DMS114 treated with DMSO at 0.1 percent for 48 hours (cell line): ENCODE results near the gene IRS1.

ENCODE experiments used
- DNase-seq: peaks from one replicate; lab custom pipeline; 2025; ENCODE audit not compliant: unreplicated experiment; lab: John Stamatoyannopoulos, UW

The IRS1 gene

GRCh38 chr2:226758921-226759640 lies 40.5 kb downstream of the IRS1 start:
- DNase-seq = no peak

GRCh38 chr2:226756131-226756530 lies 43.5 kb downstream of the IRS1 start:
- DNase-seq = no peak

GRCh38 chr2:226755631-226756030 lies 44.0 kb downstream of the IRS1 start:
- DNase-seq = no peak

GRCh38 chr2:226754821-226755604 lies 44.6 kb downstream of the IRS1 start:
- no peak for DNase-seq

GRCh38 chr2:226752887-226753286 lies 46.7 kb downstream of the IRS1 start:
- no peak for DNase-seq

- DNase-seq = no peak
Observed at GRCh38 chr2:226747288-226747687, 52.3 kb downstream of the IRS1 start.

GRCh38 chr2:226746196-226746800 lies 53.3 kb downstream of the IRS1 start:
- DNase-seq = no peak

GRCh38 chr2:226743915-226744314 lies 55.7 kb downstream of the IRS1 start:
- no peak for DNase-seq

- no peak for DNase-seq
Observed at GRCh38 chr2:226742347-226742746, 57.3 kb downstream of the IRS1 start.

- no peak for DNase-seq
Observed at GRCh38 chr2:226740039-226740648, 59.5 kb downstream of the IRS1 start.

GRCh38 chr2:226739545-226740030 lies 60.0 kb downstream of the IRS1 start:
- DNase-seq = no peak

GRCh38 chr2:226738821-226739544 lies 60.6 kb downstream of the IRS1 start:
- no peak for DNase-seq

- no peak for DNase-seq
Observed at GRCh38 chr2:226738191-226738820, 61.3 kb downstream of the IRS1 start.

GRCh38 chr2:226736382-226736781 lies 63.2 kb downstream of the IRS1 start:
- DNase-seq = no peak

- no peak for DNase-seq
Observed at GRCh38 chr2:226733927-226734564, 65.6 kb downstream of the IRS1 start.

- DNase-seq = no peak
Observed at GRCh38 chr2:226733189-226733858, 66.3 kb downstream of the IRS1 start.

GRCh38 chr2:226732478-226733188 lies 67.0 kb downstream of the IRS1 start:
- DNase-seq = no peak

GRCh38 chr2:226730481-226730880 lies 69.1 kb downstream of the IRS1 start:
- DNase-seq = no peak

GRCh38 chr2:226728996-226729395 lies 70.6 kb downstream of the IRS1 start:
- no peak for DNase-seq
